GM18498 (cell line): ENCODE data around the gene WDR13.
"Not testable (repeated sequence)": the region's sequence is repeated elsewhere in the genome, so short reads cannot be mapped to it uniquely, and the experiment has no call there.

Experiments
- ATAC-seq: cut with Tn5 transposase; IDR thresholded peaks from one replicate; pipeline ENCODE4 v1.9.1; 2021; ENCODE audit warnings: mild to moderate bottlenecking, moderate library complexity; ENCODE audit not compliant: unreplicated experiment

WDR13 gene

DNA sequence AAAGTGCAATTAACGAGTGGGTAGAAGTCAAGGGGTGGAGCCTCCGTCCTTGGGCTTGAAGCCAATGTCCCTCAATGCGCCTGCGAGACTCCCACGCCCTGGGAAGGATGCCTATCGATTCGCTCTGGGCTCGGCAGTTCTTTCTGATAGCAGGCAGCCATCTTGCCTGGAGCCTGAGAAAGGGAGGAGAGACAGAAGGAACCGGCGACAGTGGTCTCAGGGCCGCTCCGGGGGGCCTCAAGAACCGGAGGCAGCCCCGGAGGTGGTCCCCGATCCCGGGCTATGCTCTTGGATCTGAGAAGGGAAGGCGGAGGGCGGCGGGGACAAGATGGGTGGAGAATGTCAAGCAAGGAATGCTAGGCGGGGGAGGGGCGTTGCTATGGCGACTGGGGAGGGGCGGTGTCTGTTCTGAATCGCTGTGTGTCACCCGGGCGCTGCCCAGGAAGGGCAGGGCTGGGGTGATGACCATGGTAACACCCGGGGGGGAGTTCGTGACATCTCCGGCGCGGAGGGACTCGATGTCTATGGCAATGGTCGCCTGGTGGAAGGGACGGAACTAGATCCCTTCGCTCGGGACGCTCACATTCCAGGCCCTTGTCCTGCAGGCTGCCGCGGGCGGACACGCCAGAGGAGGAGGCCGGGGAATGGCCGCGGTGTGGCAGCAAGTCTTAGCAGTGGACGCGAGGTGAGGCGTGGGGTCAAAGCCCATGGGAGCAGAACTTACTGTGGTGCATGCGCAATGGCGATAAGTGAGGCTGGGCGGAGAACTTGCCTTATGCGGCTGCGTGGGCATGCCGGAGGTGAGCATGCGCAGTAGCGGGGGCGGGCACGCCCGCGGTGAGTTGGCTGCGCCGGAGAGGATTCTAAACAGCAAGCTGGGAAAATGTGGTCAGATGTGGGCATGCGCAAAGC, at the start of gene WDR13:
WDR13 (plus strand) TSS at position 140 of the 912 bp plus-strand sequence; CDS start at position 645, 505 bp downstream.
- peak; percentile 70 for ATAC-seq

GRCh38 chrX:48548871-48549270, 48.4 kb upstream of the WDR13 start:
- ATAC-seq, result no peak

DNA sequence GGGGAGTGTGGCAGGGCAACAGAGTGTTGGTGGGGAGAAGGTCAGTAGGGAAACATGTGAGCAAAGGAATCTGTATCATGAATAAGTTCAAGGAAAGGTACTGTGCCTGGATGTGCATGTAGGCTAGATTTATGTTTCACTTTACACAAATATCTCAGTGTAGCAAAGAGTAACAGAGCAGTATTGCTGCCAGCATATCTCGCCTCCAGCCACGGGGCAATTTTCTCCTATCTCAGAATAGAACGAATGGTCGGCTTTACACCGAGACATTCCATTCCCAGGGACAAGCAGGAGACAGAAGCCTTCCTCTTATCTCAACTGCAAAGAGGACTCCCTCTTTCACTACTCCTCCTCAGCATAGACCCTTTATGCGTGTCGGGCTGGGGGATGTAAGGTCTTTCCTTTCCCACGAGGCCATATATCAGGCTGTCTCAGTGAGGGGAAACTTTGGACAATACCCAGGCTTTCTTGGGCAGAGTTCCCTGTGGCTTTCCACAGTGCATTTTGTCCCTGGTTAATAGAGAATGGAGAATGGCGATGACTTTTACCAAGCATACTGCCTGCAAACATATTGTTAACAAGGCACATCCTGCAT, 41.5 kb upstream of the WDR13 start:
- ATAC-seq, result not testable (repeated sequence)

DNA sequence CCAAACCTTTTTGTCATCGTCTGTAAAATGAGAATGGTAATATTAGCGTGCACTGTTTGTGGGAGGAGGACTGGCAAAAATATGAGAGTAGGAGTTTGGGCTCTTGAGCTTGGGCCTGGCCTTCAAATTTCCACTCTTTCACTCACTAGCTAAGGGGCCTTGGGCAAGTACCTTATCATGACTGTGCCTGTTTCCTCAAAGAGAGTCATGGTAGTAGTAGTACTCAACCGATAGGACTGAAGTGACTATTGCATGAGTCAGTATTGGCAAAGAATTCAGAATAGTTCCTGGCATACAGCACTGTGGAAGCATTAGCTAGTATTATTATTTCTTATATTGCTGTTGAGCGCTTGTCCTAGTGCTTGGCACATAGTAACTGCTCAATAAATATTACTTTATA, 39.0 kb upstream of the WDR13 start:
- ATAC-seq, result no peak

- no peak for ATAC-seq
Measured at GRCh38 chrX:48559636-48560035, 37.7 kb upstream of the WDR13 start.

DNA sequence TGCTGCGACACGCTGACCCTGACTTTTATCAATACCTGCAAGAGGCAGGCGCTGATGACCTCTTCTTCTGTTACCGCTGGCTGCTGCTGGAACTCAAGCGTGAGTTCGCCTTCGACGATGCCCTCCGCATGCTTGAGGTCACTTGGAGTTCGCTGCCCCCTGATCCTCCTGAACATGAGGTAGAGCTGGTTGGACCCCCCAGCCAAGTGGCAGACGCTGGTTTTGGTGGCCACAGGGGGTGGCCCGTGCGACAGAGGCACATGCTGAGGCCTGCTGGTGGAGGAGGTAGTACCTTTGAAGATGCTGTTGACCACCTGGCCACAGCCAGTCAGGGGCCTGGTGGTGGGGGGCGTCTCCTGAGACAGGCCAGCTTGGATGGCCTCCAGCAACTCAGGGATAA, 37.2 kb upstream of the WDR13 start:
- ATAC-seq, result no peak

- no peak for ATAC-seq
Measured at GRCh38 chrX:48560681-48561080, 36.6 kb upstream of the WDR13 start.

GRCh38 chrX:48569958-48570357, 27.3 kb upstream of the WDR13 start:
- ATAC-seq, result no peak

GRCh38 chrX:48573690-48574269, 23.5 kb upstream of the WDR13 start:
- peak; percentile 21 for ATAC-seq

DNA sequence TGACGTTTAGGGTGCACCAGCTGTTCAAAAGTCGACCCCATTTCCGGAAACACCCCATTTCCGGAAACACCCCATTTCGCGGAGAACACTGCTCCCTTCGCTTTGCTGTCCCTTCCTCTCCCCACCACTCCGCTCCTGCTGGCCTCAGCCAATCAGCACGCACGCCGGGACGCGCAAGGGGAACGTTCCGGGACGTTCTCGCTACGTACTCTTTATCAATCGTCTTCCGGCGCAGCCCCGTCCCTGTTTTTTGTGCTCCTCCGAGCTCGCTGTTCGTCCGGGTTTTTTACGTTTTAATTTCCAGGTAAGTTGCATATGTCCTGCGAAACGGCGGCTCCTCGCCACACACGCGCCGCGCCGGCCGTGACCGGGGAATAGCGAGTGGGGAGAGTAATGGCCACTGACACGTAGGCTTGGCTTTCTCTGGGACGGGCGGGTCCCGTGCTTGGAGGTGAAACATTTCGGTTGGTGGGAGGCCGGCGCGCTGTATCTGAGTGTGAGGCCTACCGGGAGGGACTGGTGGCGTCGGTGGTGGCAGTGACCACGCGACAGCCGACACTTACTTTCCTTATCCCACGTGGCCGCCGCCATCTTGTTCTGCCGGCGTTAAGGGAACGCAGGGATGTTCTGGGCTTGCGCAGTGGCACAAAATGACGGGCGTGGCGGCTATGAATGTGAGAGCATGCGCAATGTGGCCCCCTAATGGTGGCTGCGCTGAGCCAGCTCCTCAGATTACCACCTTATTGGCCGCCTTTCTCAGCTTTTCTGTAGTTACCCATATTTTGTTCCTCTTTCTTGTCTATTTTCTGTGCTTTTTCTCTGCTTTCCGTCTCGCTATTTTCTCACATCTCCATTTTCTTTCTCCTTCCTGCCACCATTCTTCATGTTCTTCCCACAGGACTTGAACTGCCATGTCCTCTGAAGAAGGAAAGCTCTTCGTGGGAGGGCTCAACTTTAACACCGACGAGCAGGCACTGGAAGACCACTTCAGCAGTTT, 22.7 kb upstream of the WDR13 start, which contains the start of gene RBM3:
RBM3 (plus strand) TSS at position 215 of the 997 bp plus-strand sequence; CDS start at position 912, 697 bp downstream.
- ATAC-seq, result peak; percentile 95

- ATAC-seq, result no peak
Measured at GRCh38 chrX:48575642-48576041, 21.6 kb upstream of the WDR13 start.

DNA sequence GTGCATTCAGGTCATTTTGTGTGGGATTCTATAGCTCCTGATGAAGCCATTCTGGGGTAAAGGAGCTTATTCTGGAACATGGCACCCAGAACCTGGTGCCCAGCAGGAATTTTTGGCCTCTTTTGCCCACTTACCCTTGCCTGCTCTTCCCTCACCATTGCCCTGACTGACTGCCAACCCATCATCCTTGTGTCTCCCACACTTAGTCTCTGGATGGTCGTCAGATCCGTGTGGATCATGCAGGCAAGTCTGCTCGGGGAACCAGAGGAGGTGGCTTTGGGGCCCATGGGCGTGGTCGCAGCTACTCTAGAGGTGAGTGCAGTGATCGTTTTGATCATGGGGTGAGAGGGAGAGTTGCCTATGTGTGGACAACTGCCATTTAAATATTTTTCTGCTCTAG, 21.2 kb upstream of the WDR13 start:
- no peak for ATAC-seq

- ATAC-seq, result no peak
Measured at GRCh38 chrX:48578661-48579128, 18.6 kb upstream of the WDR13 start.

- ATAC-seq, result no peak
Measured at GRCh38 chrX:48579259-48579658, 18.0 kb upstream of the WDR13 start.

DNA sequence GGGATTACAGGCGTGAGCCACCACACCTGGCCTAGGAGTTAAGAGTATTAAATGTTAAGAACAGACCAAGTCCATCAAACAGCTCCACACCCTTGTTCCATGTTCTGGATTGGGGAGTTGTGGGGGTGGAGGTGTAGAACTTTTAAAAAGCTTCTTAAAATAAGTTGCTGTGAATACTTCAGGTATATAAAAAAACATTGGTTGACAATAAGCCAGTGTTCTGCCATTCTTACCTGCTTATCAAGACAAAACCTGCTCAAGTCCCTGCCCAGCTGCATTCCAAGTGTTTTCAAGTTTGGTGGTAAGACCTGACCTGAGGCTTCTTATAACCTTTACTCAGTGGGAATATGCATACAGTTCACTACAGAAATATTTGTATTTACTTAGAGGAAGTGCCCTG, 16.6 kb upstream of the WDR13 start:
- no peak for ATAC-seq

DNA sequence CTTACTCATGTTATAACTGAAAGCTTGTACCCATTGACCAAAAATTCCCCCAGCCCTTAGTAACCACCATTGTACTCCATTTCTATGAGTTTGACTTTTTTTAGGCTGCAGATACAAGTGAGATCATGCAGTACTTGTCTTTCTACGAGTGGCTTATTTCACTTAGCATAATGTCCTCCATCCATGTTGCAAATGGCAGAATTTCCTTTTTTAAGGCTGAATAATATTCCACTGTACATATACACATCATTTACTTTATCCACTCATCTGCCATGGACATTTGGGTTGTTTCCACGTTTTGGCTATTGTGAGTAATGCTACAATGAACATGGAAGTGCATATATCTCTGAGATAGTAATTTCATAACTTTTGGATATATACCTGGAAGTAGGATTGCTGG, 12.6 kb upstream of the WDR13 start:
- no peak for ATAC-seq

- ATAC-seq, result no peak
Measured at GRCh38 chrX:48589482-48590162, 7.7 kb upstream of the WDR13 start.

GRCh38 chrX:48590203-48591103, 6.8 kb upstream of the WDR13 start:
- ATAC-seq, result no peak

DNA sequence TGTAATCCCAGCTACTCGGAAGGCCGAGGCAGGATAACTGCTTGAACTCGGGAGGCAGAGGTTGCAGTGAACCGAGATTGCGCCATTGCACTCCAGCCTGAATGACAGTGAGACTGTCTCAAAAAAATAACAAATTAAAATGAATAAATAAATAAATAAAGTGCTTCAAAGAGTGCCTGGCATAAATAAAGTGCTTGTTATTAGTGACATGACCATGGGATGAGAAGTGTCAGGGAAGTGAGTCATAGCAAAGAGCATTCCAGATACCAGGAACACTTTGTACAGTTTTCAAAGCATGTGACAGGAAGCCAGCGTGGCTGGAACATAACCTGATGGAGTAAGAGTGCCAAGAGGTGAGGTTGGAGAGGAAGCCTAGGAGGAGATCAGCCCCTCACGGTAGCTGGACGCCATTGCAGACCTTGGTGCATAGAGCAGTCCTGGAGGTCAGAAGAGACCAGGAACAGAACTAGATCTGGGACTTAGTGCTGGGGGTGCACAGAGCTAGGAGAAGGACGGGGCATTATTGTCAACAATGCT, 6.0 kb upstream of the WDR13 start:
- no peak for ATAC-seq
